Keratinocyte (primary cell): ENCODE measurements around the gene APPL1.

Source experiments
- CTCF ChIP-seq, 3 experiments: IDR thresholded peaks in 1 of 3; conservative IDR thresholded peaks in 1 of 3; optimal IDR thresholded peaks in 1 of 3; 2 replicates in 2 of 3; 3 replicates in 1 of 3; pipeline versions ENCODE3 to v1.5.1; 2011; ENCODE audit warnings: low read length in 3 of 3, mild to moderate bottlenecking in 3 of 3, moderate library complexity in 2 of 3, control low read depth in 1 of 3, inconsistent platforms in 1 of 3; ENCODE audit not compliant: insufficient read depth in 2 of 3; ENCODE audit errors: extremely low read depth in 1 of 3
- EZH2 ChIP-seq: IDR thresholded peaks from one replicate; pipeline ENCODE4 v1.6.1; 2012; ENCODE audit warnings: inconsistent platforms, mild to moderate bottlenecking, low read length, moderate library complexity

- peak; percentile 5 to 60 (median 31) for TF ChIP-seq CTCF (optimal IDR thresholded peaks at IDR 0.05 in 1 of 3, IDR thresholded peaks at IDR 0.05 in 1 of 3, conservative IDR thresholded peaks at IDR 0.05 in 1 of 3; ENCODE audit: extremely low read depth in 1 of 3, insufficient read depth in 2 of 3, low read length in 3 of 3)
- no peak for TF ChIP-seq EZH2
Measured at GRCh38 chr3:57298041-57298440, 70.5 kb downstream of the APPL1 start.
